ENCODE data around the gene CARM1.
"Not testable (repeated sequence)": the region's sequence is repeated elsewhere in the genome, so short reads cannot be mapped to it uniquely, and the experiment has no call there.

The CARM1 gene

GRCh38 chr19:10876459-10877240, 5.3 kb downstream of the CARM1 start:
- no peak for DNase-seq

GRCh38 chr19:10877608-10878007, 6.3 kb downstream of the CARM1 start:
- not testable (repeated sequence) for DNase-seq

- DNase-seq: no peak
Observed at GRCh38 chr19:10878253-10878652, 6.9 kb downstream of the CARM1 start.

GRCh38 chr19:10881403-10882107, 10.2 kb downstream of the CARM1 start:
- DNase-seq: no peak

- no peak for DNase-seq
Observed at GRCh38 chr19:10882108-10882457, 10.7 kb downstream of the CARM1 start.

- no peak for DNase-seq
Observed at GRCh38 chr19:10884274-10884673, 12.9 kb downstream of the CARM1 start.

- no peak for DNase-seq
Observed at GRCh38 chr19:10885201-10886169, 14.1 kb downstream of the CARM1 start.

- DNase-seq: no peak
Observed at GRCh38 chr19:10887616-10888367, 16.4 kb downstream of the CARM1 start.

- peak; percentile 81 for DNase-seq
Observed at GRCh38 chr19:10888421-10888866, 17.1 kb downstream of the CARM1 start.

GRCh38 chr19:10889880-10890279, 18.5 kb downstream of the CARM1 start:
- no peak for DNase-seq

GRCh38 chr19:10891405-10892086, 20.2 kb downstream of the CARM1 start:
- peak; percentile 25 for DNase-seq

- no peak for DNase-seq
Observed at GRCh38 chr19:10892256-10892655, 20.9 kb downstream of the CARM1 start.

GRCh38 chr19:10894911-10895213, 23.5 kb downstream of the CARM1 start:
- no peak for DNase-seq

- no peak for DNase-seq
Observed at GRCh38 chr19:10895363-10895762, 24.0 kb downstream of the CARM1 start.

GRCh38 chr19:10895920-10896319, 24.6 kb downstream of the CARM1 start:
- DNase-seq: no peak

GRCh38 chr19:10896851-10897526, 25.6 kb downstream of the CARM1 start:
- peak; percentile 66 for DNase-seq

- DNase-seq: no peak
Observed at GRCh38 chr19:10898633-10899032, 27.3 kb downstream of the CARM1 start.

- no peak for DNase-seq
Observed at GRCh38 chr19:10899151-10899653, 27.8 kb downstream of the CARM1 start.

GRCh38 chr19:10907925-10908324, 36.6 kb downstream of the CARM1 start:
- DNase-seq: no peak

- DNase-seq: no peak
Observed at GRCh38 chr19:10908380-10908960, 37.1 kb downstream of the CARM1 start.
